Panc1 (cell line): ENCODE measurements around the gene ASPN. TPM values are rescaled to one million over a fixed set of nuclear protein-coding genes. Genes with fewer than 3 reads are reported as not detected.

Experiments used
- ATAC-seq: fragments of 200-7000 bp; cut with Tn5 transposase; 2 replicates; pipeline ENCODE4 v1.9.1; 2020; ENCODE audit warnings: mild to moderate bottlenecking, moderate library complexity
- BruUV-seq: library from RNA; stranded (reverse); fragments of 400-500 nt; replicated peaks from 2 replicates; lab custom pipeline; 2021; lab: Mats Ljungman, UMichigan
- CTCF ChIA-PET: fragments of 300-600 bp; sonication (Branson Sonifier 250); formaldehyde crosslinking; loops from one replicate; lab custom pipeline; 2022; ENCODE audit warnings: antibody characterized with exemption; lab: Charles Lee
- POLR2A ChIA-PET: fragments of 300-600 bp; sonication (Branson Sonifier 250); formaldehyde crosslinking; loops from one replicate; lab custom pipeline; 2022; ENCODE audit warnings: antibody characterized with exemption; lab: Charles Lee
- DNase-seq: peaks from one replicate; pipeline ENCODE4 v3.0.0-alpha.2; 2010; ENCODE audit warnings: low read depth, low spot score
- H3K27ac ChIP-seq: 2 replicates; pipeline ENCODE4 v1.5.1; 2011; ENCODE audit warnings: mild to moderate bottlenecking, low read length, inconsistent platforms
- H3K27me3 ChIP-seq: fragments of 200-500 bp; sonication (Bioruptor generic); 2 replicates; pipeline ENCODE4 v1.6.0; 2014; ENCODE audit warnings: low read length, inconsistent platforms; ENCODE audit not compliant: control insufficient read depth, insufficient read depth
- H3K36me3 ChIP-seq: fragments of 200-500 bp; sonication (Bioruptor generic); 2 replicates; pipeline ENCODE4 v1.5.1; 2014; ENCODE audit warnings: inconsistent platforms, mild to moderate bottlenecking, low read length, moderate library complexity; ENCODE audit not compliant: control insufficient read depth, insufficient read depth
- H3K4me1 ChIP-seq: 2 replicates; pipeline ENCODE4 v1.5.1; 2011; ENCODE audit warnings: inconsistent platforms, mild to moderate bottlenecking, low read length, moderate library complexity; ENCODE audit not compliant: control insufficient read depth, insufficient read depth
- H3K4me3 ChIP-seq, 2 experiments: 2 replicates each; pipeline ENCODE4 v1.5.1; 2011 to 2012; ENCODE audit warnings: low read depth in 2 of 2, low read length in 2 of 2, mild to moderate bottlenecking in 2 of 2, inconsistent platforms in 1 of 2, moderate library complexity in 1 of 2
- H3K9me3 ChIP-seq: fragments of 200-500 bp; sonication (Bioruptor generic); 2 replicates; pipeline ENCODE4 v1.5.1; 2014; ENCODE audit warnings: low read depth, mild to moderate bottlenecking, inconsistent platforms, low read length, moderate library complexity; ENCODE audit not compliant: control insufficient read depth, insufficient read depth
- POLR2AphosphoS5 ChIP-seq: IDR thresholded peaks from 2 replicates; pipeline ENCODE4 v1.6.1; 2012; ENCODE audit warnings: mild to moderate bottlenecking, low read depth, low read length, moderate library complexity
- SIN3A ChIP-seq: IDR thresholded peaks from 2 replicates; pipeline ENCODE4 v1.6.1; 2012; ENCODE audit warnings: low read depth, mild to moderate bottlenecking, low read length, moderate library complexity, borderline replicate concordance; ENCODE audit not compliant: insufficient read depth
- TCF7L2 ChIP-seq: IDR thresholded peaks from 2 replicates; pipeline ENCODE4 v1.6.1; 2011; ENCODE audit warnings: mild to moderate bottlenecking, low read depth, low read length, inconsistent platforms
- in situ Hi-C: cut with HindIII; loops from 2 replicates; pipeline ENCODE4 v1.10.0; 2016; ENCODE audit warnings: low sequenced_read_pairs, low pct_unique_long_range_greater_than_20kb
- intact Hi-C: fragments of 100-400 bp; cut with micrococcal nuclease; formaldehyde crosslinking; loops from one replicate; pipeline ENCODE4 v1.10.0; 2022; ENCODE audit not compliant: unreplicated experiment
- total RNA-seq: library from RNA; stranded (reverse); gene quantifications from one replicate; pipeline ENCODE4 v1.2.1, GENCODE V29; 2021; ENCODE audit not compliant: unreplicated experiment
- TF ChIP-seq, protein P1 (sequence below), 2 experiments: IDR thresholded peaks; 2 replicates each; pipeline ENCODE4 v1.6.1; 2011 to 2012; ENCODE audit warnings: low read depth in 2 of 2, control low read depth in 1 of 2, low read length in 1 of 2, mild to moderate bottlenecking in 1 of 2, moderate library complexity in 1 of 2; ENCODE audit not compliant: insufficient read depth in 1 of 2
- TF ChIP-seq, protein P2 (sequence below): fragments of 450-650 bp; IDR thresholded peaks from 2 replicates; pipeline ENCODE4 v1.5.1; 2017; ENCODE audit warnings: mild to moderate bottlenecking

ASPN gene
- total RNA-seq, 1 experiment from 2014 or later = not detected

DNA sequence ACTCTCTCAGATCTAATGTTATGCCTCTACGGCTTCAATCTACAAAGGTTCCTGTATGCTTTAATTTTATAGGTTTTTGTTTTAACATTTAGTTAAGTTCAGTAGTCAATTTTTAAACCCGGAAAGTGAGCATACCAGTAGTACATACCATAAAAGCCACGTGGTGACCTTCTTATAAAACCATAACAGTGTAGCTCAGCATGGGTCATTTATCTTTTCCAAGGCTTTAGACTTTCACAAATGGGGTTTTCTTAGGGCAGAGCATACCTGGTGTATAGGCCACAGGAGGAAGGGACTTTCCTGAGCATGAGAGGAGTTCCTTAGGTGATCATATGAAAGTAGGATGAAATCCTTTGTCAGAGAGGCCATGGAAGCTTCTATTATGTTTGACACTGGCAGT lies 30.3 kb upstream of the ASPN start:
- intact Hi-C loops = no loop called here
- DNase-seq (no peak), ATAC-seq (no peak)
- Histone ChIP-seq H3K4me3 (no peak overlapping the region), H3K4me1 (no peaks in the 10 kb centered on the region), H3K27me3 (no peaks in the 10 kb centered on the region), H3K27ac (no peak overlapping the region), H3K9me3 (no peaks in the 10 kb centered on the region), H3K36me3 (no peaks in the 10 kb centered on the region)
- POLR2A ChIA-PET = no interaction called here
- TF ChIP-seq TCF7L2 (no peak), SIN3A (no peak), POLR2AphosphoS5 (no peak)
- TF ChIP-seq, protein P1, sequence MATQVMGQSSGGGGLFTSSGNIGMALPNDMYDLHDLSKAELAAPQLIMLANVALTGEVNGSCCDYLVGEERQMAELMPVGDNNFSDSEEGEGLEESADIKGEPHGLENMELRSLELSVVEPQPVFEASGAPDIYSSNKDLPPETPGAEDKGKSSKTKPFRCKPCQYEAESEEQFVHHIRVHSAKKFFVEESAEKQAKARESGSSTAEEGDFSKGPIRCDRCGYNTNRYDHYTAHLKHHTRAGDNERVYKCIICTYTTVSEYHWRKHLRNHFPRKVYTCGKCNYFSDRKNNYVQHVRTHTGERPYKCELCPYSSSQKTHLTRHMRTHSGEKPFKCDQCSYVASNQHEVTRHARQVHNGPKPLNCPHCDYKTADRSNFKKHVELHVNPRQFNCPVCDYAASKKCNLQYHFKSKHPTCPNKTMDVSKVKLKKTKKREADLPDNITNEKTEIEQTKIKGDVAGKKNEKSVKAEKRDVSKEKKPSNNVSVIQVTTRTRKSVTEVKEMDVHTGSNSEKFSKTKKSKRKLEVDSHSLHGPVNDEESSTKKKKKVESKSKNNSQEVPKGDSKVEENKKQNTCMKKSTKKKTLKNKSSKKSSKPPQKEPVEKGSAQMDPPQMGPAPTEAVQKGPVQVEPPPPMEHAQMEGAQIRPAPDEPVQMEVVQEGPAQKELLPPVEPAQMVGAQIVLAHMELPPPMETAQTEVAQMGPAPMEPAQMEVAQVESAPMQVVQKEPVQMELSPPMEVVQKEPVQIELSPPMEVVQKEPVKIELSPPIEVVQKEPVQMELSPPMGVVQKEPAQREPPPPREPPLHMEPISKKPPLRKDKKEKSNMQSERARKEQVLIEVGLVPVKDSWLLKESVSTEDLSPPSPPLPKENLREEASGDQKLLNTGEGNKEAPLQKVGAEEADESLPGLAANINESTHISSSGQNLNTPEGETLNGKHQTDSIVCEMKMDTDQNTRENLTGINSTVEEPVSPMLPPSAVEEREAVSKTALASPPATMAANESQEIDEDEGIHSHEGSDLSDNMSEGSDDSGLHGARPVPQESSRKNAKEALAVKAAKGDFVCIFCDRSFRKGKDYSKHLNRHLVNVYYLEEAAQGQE (IDR thresholded peaks at IDR 0.05; ENCODE audit: insufficient read depth in 1 of 2, low read depth in 2 of 2, low read length in 1 of 2) = no peak
- TF ChIP-seq, protein P2, sequence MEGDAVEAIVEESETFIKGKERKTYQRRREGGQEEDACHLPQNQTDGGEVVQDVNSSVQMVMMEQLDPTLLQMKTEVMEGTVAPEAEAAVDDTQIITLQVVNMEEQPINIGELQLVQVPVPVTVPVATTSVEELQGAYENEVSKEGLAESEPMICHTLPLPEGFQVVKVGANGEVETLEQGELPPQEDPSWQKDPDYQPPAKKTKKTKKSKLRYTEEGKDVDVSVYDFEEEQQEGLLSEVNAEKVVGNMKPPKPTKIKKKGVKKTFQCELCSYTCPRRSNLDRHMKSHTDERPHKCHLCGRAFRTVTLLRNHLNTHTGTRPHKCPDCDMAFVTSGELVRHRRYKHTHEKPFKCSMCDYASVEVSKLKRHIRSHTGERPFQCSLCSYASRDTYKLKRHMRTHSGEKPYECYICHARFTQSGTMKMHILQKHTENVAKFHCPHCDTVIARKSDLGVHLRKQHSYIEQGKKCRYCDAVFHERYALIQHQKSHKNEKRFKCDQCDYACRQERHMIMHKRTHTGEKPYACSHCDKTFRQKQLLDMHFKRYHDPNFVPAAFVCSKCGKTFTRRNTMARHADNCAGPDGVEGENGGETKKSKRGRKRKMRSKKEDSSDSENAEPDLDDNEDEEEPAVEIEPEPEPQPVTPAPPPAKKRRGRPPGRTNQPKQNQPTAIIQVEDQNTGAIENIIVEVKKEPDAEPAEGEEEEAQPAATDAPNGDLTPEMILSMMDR = no peak
- BruUV-seq = no TSS peak
- CTCF ChIA-PET = interaction anchor here (0.6 kb wide), 1 partner anchor 1221 kb away, joined by 4 read pairs; no protein-coding TSS in a partner anchor
- in situ Hi-C loops = no loop called here

DNA sequence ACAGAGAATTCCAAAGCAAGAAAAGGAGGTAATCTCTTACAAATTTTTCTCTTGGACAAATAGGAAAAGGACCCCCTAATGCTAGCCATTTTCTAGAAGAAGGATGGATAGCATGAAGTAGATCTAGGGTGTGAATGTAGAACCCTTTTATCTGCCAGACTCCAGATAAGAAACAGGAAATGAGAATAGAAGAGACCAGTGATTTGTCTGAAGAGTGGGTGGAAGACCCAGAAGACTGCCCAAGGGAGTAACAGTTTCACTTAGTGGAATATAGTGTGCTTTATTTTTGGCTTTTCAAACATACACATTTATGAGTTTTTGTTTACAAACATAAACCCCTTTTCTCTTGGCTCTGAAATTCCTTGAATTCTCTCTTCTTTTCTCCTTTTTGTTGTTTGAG lies 28.4 kb upstream of the ASPN start:
- intact Hi-C loops = no loop called here
- in situ Hi-C loops = no loop called here

More for the DNA sequence above, 28.4 kb upstream of the ASPN start:
- H3K27me3 ChIP-seq = no peaks in the 10 kb centered on the region
- no peaks in the 10 kb centered on the region for H3K36me3 ChIP-seq
- no peaks in the 10 kb centered on the region for H3K9me3 ChIP-seq
- no peak overlapping the region for H3K27ac ChIP-seq
- ATAC-seq (no peak), DNase-seq (no peak)
- TF ChIP-seq TCF7L2 (no peak), POLR2AphosphoS5 (no peak), SIN3A (no peak)
- TF ChIP-seq, protein P2 = no peak
- TF ChIP-seq, protein P1 (IDR thresholded peaks at IDR 0.05; ENCODE audit: insufficient read depth in 1 of 2, low read depth in 2 of 2, low read length in 1 of 2) = no peak
- BruUV-seq = no TSS peak
- ChIA-PET POLR2A (no interaction called here), CTCF (no interaction called here)
- H3K4me3 ChIP-seq = no peak overlapping the region
- no peaks in the 10 kb centered on the region for H3K4me1 ChIP-seq
